DMS153 treated with DMSO at 0.1 percent for 48 hours (cell line): ENCODE measurements around the gene SLC16A3.
A peak's percentile ranks its signal among the peaks of the same experiment; 100 is the strongest.

Experiments used
- DNase-seq: peaks from one replicate; lab custom pipeline; 2025; ENCODE audit not compliant: unreplicated experiment; lab: John Stamatoyannopoulos, UW

Gene SLC16A3

DNA sequence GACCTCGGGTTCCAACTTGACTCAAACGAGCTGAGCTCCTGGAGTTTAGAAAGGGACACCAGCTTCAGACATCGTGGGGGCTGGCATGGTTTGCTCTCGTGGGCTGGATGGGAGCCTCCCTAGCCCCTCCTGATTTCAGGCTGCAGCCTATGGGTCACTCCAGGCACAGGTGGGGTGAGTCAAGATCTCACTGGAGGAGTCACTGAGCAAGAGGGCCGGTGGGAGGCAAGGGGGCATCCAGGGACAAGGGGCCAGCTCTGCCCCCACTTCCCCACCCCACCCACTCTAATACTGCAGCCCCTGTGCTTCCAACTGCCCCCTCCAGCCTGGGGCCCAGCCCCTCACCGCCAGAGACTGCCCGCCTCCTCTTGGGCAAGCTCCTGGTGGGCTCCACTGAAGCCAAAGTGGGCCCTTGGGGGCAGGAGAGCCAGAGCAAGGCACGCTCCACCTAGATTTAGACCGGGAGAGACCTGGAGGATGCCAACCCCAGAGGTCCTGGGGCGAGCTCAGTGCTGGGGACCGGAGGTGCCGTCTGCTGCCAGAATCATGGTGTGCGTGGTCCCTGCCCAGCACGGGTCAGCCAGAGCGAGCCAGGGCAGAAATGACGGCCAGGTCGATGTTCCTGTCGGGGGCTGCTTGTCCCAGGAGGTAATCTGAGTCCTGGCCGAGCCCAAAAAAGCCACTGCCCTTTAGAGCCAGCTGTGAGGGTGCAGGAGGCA, 6.4 kb downstream of the SLC16A3 start:
- DNase-seq = no peak

DNA sequence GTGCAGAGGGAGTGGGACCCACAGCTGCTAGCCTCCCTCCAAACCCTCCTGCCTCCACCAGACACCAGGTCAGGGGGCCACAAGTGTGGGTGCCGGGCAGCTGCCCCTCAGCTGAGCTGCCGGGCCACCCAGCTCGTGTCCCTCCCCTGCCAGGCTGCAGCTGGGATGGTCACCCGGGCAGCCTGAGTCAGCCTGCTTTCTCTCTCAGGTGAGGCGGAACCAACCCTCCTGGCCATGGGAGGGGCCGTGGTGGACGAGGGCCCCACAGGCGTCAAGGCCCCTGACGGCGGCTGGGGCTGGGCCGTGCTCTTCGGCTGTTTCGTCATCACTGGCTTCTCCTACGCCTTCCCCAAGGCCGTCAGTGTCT, 6.9 kb downstream of the SLC16A3 start:
- DNase-seq = no peak

DNA sequence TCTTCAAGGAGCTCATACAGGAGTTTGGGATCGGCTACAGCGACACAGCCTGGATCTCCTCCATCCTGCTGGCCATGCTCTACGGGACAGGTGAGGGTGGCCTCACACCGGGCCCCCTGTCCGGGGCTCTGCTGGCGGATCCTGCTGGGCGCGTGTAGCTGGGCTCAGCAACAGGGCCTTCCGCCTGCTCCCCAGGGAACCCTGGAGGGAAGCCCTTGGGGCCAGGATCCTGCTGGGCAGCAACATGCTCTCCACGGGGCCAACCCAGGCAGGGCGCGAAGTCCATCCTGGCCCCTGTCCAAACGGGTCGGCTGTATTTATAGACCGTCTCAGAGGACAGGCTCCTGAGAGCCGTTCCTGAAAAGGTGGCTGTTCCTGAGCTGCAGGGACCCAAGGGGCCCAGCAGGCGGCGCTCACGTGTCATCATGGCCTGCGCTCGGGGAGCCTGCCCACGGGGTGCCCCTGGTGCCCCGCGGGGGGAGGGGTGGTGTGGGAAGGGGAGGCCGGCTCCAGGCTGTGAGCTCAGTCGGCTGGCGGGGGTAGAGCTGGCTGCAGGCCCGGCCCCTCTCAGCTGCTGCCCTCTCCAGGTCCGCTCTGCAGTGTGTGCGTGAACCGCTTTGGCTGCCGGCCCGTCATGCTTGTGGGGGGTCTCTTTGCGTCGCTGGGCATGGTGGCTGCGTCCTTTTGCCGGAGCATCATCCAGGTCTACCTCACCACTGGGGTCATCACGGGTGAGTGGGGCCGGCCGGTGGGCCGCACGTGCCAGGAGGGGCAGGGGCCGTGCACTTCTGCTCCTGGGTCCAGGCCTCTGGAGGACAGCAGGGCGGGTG, 7.5 kb downstream of the SLC16A3 start:
- peak; percentile 70 for DNase-seq

DNA sequence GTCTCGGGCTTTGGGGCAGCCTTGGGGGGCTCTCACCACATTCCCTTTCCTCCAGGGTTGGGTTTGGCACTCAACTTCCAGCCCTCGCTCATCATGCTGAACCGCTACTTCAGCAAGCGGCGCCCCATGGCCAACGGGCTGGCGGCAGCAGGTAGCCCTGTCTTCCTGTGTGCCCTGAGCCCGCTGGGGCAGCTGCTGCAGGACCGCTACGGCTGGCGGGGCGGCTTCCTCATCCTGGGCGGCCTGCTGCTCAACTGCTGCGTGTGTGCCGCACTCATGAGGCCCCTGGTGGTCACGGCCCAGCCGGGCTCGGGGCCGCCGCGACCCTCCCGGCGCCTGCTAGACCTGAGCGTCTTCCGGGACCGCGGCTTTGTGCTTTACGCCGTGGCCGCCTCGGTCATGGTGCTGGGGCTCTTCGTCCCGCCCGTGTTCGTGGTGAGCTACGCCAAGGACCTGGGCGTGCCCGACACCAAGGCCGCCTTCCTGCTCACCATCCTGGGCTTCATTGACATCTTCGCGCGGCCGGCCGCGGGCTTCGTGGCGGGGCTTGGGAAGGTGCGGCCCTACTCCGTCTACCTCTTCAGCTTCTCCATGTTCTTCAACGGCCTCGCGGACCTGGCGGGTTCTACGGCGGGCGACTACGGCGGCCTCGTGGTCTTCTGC, 8.4 kb downstream of the SLC16A3 start:
- DNase-seq = no peak

DNA sequence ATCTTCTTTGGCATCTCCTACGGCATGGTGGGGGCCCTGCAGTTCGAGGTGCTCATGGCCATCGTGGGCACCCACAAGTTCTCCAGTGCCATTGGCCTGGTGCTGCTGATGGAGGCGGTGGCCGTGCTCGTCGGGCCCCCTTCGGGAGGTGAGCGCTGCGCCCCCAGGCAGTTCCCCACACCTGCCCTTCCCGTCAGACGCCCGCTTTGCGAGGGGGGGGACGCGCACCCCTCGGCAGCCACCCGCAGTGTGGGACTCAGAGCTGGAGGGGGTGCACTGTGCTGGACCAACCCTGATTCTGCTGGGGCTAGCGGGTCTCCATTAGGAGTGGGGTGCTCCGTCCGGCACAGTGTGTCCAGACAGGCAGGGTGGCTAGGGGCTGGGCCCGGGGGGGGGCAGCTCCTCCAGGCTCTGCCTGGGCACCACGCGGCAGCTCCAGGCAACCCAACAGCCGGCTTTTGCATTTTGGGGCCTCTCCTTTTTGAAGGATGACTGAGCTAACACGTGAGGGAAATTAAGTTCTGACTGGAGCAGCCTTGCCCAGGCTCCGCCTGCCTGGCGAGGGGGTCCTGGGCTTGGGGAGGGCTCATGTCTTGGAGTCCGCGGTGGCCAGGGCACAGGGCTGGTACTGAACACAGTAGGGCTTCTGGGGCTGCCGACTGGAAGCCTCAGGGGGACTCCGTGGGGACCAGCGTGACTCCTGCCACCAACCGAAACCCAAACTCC, 9.1 kb downstream of the SLC16A3 start:
- DNase-seq = no peak

DNA sequence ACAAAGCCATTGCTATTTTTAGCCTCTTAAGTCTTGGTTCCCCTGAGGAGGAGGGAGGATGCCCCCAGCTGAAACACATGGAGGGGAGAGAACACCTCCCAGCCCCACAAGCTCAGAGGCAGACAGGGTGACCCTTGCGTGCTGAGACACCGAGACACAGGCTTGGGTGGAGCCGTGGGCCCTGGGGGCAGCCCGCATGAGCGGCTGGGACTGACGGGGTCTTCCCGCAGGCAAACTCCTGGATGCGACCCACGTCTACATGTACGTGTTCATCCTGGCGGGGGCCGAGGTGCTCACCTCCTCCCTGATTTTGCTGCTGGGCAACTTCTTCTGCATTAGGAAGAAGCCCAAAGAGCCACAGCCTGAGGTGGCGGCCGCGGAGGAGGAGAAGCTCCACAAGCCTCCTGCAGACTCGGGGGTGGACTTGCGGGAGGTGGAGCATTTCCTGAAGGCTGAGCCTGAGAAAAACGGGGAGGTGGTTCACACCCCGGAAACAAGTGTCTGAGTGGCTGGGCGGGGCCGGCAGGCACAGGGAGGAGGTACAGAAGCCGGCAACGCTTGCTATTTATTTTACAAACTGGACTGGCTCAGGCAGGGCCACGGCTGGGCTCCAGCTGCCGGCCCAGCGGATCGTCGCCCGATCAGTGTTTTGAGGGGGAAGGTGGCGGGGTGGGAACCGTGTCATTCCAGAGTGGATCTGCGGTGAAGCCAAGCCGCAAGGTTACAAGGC, 9.8 kb downstream of the SLC16A3 start:
- peak; percentile 80 for DNase-seq

DNA sequence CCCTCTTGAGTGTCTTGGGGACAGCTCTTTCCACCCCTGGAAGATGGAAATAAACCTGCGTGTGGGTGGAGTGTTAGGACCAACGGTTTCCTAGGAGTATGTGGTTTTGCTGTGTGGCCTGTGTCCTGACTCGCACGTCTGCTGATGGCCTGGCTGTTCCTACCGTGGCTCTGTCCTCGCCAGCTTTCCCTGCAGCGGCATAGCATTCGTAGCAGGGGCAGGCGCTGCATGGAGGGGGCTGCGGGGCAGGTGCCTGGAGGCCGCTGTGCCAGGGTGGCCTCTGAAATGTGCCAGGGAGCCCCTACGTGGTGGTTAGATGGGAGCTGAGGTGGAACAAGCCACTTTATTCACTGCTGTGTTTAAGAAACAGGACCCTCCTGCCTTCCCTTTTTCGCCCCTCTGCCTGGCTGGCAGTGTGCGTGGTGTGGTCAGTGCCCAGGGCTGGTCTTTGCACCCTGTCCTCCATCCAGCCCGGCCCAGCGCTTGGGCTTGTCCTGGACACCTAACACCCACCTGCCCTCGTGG, 10.6 kb downstream of the SLC16A3 start:
- DNase-seq = no peak

DNA sequence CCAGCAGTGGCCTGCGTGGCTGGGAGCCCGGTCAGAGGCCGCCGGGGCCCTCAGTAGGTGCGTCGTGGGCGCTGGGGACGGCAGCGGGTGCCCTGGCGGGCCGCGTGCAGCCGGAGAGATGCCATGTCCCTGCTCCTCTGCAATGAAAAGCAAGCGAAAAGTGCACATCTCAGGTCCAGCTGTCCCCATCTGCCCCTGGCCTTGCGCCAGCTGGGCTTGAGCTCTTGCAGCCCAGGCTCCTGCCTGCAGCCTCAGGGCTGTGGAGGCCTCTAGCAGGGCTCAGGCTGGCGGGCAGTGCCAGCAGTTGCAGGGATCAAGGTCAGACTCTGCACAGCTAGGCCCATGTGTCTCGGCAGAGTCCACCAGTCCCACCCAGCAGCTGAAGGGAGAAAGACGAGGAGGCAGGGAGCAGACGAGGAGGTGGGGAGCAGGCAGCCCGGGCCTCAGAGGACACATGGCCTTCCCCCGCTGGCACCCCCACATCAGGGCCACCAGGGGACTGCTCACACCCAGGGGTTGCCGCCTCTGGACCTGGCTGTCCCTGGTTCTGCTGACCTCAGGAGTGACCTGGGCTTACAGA, 11.2 kb downstream of the SLC16A3 start:
- DNase-seq = no peak

DNA sequence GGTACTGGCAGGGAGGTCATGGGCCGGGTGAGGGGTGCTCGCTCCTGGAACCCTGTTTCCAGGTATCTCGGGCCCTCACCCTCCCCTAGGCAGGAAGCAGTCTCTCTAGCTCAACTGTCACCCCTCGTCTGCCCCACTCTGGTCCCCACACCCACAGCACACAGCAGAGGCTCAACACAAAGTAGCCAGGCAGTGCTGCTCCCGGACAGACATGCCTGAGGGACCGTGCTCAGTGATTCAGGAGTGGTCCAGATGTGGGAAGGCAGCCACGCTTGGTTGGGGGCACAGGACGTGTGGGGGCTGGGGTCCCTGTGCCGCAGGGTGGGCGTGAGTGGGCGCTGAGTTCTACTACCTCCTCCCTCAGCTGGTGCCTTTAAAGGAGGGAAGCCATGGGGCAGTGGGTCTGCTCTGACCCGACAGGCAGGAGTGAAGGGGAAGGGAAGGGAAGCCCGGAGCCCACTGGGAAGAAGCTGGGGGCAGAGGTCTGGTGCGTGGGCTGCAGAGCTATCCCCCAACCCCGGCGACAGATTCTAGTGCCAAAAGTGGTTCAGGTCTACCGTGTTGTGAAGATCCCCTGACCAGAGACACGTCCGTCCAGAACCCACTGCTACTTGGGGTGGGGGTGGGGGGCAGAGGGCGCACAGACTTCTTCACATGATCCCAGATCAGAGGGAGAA, 11.8 kb downstream of the SLC16A3 start:
- DNase-seq = no peak

DNA sequence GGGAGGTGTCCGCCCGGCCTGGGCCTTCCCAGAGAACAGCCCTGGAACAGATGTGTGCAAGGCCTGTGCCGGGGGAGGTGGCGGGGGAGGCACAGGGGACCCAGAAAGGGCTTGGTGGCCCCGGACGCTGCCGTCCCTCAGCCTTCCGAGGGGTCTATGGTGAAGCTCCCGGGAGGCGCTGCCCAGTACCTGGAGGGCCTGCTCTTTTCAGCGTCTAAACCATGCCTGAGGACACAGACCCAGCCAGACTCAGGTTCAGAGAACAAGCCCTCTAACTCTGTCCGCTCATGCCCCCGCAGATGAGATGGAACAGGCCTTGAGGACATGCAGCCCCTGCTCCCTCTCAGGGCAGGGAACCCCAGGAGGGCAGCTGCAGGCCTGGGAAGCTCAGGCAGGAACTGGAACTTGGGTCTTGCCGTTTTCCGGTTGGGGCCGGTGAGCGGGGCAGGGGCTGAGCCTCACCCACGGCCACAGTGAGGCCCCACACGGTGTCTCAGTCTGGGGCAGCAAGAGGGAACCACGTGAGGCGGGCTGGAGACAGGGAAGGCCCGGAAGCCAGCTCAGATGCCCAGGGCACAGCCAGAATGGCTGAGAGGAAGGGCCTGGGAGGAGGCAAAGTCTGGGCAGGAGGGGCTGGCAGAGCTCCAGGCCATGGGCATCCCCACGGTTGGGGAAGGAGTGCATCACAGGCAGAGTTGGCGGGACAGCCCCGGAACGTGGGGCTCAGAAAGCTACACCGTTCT, 12.5 kb downstream of the SLC16A3 start:
- DNase-seq = no peak

DNA sequence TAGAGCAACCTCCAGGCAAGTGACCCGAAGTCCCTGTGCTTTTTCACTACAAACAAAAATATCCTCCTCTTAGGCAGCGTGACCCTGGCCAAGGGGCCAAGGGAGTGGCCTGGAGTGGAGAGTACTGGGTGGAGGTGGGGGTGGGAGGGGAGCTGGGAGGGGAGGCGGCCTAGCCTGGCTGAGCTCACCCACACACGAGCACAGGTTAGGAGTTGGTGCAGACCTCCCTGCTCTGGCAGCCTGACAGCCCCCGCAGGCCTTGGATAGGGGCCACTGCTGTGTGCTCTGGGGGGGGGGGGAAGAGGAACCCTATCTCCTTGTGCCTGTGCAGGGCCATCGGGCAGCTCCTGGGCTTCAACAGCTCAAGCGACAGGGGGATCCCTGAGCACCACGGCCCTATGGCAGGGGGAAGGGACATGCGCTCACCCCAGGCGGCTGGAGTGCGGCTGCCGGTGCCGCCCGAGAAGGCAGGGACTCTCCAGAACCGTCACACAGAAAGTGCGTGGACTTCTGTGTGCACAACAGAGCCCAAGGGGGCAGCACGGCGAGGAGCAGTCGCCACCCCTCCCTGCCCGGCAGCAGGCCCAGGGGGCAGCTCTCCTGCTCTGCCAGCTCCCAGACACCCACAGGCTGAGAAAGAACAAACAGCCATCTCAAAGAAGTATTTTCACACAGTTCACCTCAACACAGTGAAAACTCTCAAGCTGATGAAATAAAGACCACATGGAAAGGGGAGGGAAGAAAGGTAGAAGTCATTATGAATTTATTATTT, 13.3 kb downstream of the SLC16A3 start:
- DNase-seq = no peak

DNA sequence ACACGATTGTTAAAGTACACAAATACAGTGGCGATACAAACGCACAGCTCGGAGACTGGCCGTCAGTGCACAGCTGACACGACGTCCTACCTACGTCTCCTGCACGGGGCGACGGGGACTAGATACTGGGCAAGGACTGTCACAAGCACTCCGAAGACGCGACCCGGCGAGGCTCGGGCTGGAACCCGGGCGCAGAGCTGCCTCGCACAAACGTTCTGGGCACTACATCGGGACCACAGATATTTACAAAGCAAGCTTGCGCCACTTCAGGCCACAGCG, 13.8 kb downstream of the SLC16A3 start:
- no peak for DNase-seq

DNA sequence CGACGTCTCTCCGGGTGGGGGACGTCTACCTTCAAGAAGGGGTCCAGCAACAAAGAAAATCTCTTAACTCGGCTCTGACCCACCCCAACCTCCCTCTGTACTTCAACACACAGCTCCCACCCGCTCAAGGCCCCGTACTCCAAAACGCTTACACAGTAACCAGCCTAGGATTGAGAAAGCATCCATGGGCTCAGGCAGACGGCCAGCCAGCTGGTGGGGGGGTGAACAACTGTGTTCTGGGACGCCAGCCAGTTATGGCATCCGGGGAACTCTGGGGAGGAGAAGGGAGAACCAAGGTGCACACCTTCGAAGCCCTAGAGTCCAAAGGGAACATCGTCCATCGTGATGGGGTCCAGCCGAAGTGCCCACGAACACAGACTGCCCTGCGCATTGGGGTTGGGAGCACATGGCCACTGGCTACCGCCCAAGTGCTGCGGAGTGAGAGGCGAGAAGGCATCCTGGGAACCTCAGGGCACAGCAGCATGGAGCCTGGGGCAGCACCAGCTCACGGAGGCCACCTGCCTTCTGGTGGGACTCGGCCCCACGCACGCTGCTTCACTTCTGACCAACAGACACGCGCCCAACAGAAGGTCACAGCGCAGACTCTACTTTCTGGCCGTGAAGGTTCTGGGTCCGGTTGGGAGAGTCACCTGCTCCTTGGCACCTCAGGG, 14.3 kb downstream of the SLC16A3 start:
- no peak for DNase-seq

DNA sequence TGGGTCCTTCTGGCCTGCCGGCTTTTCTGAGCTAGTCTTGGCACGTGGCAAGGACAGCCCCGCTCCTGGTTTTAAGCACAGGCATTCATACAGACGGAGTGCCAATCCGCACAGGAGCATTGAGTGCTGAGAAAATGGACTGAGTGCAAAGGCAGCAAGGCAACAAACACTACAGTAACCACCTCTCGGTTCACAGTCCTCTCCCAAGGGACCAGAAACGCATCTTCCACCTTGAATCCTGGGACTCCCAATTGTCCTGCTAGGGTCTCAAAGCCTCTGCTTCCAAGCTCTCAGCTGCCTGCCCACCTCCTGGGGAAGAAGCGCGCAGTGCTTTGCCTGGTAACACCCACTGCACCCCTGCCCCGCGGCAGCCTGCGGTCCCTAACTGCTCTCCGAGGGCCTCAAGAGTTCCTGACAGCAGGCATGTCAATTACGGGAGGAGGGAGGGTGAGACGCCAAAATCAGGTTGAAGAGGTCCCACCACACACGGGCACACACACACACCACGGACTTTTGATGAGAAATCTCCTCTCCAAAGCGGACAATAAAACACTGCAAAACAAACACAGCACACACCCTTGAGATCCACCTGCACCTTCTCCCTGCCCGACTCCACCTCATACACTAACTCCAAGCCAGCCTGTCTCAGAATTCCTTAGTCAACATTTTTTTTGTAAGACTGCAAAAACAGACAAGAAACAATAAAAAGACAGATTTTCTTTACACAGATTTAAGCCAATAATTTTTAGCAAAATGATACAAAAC, 15.0 kb downstream of the SLC16A3 start:
- DNase-seq = no peak

DNA sequence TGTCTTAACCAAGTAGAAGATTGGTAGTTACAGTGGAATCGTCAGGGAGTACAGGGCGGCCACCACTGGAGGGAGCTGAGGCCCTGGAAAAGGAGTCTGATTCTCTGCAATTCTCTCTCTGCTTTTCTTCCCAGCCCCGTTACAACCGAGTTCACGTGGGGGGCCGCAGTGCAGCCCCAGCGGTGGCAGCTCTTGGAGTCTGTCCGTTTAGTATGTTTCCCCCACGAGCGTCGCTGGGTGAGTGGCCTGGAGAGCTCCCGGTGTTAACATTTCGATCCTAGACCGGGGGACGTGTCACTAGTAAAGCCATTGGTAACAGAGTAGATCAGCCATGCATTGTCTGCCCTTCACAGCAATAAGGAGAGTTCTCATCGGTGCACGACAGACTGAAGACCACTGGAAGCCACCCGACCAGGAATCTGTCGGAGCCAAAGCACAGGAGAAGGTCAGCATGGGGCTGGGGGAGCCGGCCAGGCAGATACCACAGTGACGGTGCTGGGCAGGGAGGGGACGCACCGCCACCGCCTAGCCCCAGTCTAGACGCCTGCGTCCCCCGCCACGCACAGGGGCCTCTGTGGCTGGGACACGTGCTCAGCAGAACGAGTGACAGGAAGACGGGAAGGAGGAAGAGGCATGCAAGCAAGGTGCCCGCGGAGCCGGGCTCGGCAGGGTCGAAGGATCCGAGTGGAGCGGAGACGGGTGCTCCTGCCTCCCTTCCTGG, 15.7 kb downstream of the SLC16A3 start:
- DNase-seq = no peak
